HG03442 (cell line): Measurements from ENCODE around the gene TMX1.

Experiments used
- ATAC-seq: cut with Tn5 transposase; IDR thresholded peaks from one replicate; pipeline ENCODE4 v1.9.1; 2021; ENCODE audit warnings: mild to moderate bottlenecking, moderate library complexity; ENCODE audit not compliant: unreplicated experiment

The TMX1 gene

GRCh38 chr14:51242545-51243490 is 2.8 kb downstream of the TMX1 start:
- ATAC-seq: no peak

- no peak for ATAC-seq
These were observed 4.5 kb downstream of the TMX1 start for GRCh38 chr14:51244591-51244990.

- ATAC-seq: no peak
These were observed 6.0 kb downstream of the TMX1 start for GRCh38 chr14:51246032-51246431.

- ATAC-seq: peak; percentile 83
These were observed 8.3 kb downstream of the TMX1 start for GRCh38 chr14:51248016-51248987.

- ATAC-seq: no peak
These were observed 11.4 kb downstream of the TMX1 start for GRCh38 chr14:51251486-51251885.

GRCh38 chr14:51253880-51254279 is 13.8 kb downstream of the TMX1 start:
- ATAC-seq: no peak

- ATAC-seq: no peak
These were observed 18.2 kb downstream of the TMX1 start for GRCh38 chr14:51258280-51258679.

GRCh38 chr14:51258788-51259187 is 18.7 kb downstream of the TMX1 start:
- no peak for ATAC-seq

- ATAC-seq: no peak
These were observed 20.2 kb downstream of the TMX1 start for GRCh38 chr14:51260225-51260624.

- ATAC-seq: no peak
These were observed 21.1 kb downstream of the TMX1 start for GRCh38 chr14:51261151-51261550.

- no peak for ATAC-seq
These were observed 22.8 kb downstream of the TMX1 start for GRCh38 chr14:51262868-51263267.

GRCh38 chr14:51269634-51270033 is 29.6 kb downstream of the TMX1 start:
- no peak for ATAC-seq

- no peak for ATAC-seq
These were observed 36.6 kb downstream of the TMX1 start for GRCh38 chr14:51276605-51277004.

- ATAC-seq: no peak
These were observed 37.8 kb downstream of the TMX1 start for GRCh38 chr14:51277753-51278415.

- no peak for ATAC-seq
These were observed 42.5 kb downstream of the TMX1 start for GRCh38 chr14:51282517-51282916.

GRCh38 chr14:51283402-51284085 is 43.5 kb downstream of the TMX1 start:
- ATAC-seq: no peak

- ATAC-seq: no peak
These were observed 44.2 kb downstream of the TMX1 start for GRCh38 chr14:51284241-51284640.

GRCh38 chr14:51285120-51285519 is 45.1 kb downstream of the TMX1 start:
- peak; percentile 84 for ATAC-seq

- ATAC-seq: no peak
These were observed 49.1 kb downstream of the TMX1 start for GRCh38 chr14:51289169-51289568.

GRCh38 chr14:51290132-51290531 is 50.1 kb downstream of the TMX1 start:
- no peak for ATAC-seq
